Osteoblast (primary cell): ENCODE results near the gene SF3B2. TPM values are rescaled to one million over a fixed set of nuclear protein-coding genes. Genes with fewer than 3 reads are reported as not detected.

ENCODE experiments used
- DNase-seq: peaks from one replicate; pipeline ENCODE4 v3.0.0; 2011; ENCODE audit warnings: low spot score, mixed read lengths; ENCODE audit not compliant: insufficient read length; ENCODE audit errors: missing footprints
- H2AFZ ChIP-seq: 2 replicates; pipeline ENCODE4 v1.6.0; 2011; ENCODE audit warnings: mild to moderate bottlenecking, low read length
- H3K27ac ChIP-seq: 2 replicates; pipeline ENCODE4 v1.5.1; 2011; ENCODE audit warnings: mild to moderate bottlenecking, low read depth, low read length, moderate library complexity
- H3K27me3 ChIP-seq: 2 replicates; pipeline ENCODE4 v1.6.0; 2012; ENCODE audit warnings: mild to moderate bottlenecking, control low read depth, inconsistent platforms, low read length, moderate library complexity; ENCODE audit not compliant: insufficient read depth
- H3K36me3 ChIP-seq: 2 replicates; pipeline ENCODE4 v1.5.1; 2011; ENCODE audit warnings: mild to moderate bottlenecking, low read length, control low read depth, moderate library complexity; ENCODE audit not compliant: insufficient read depth
- H3K4me1 ChIP-seq: 2 replicates; pipeline ENCODE4 v1.5.1; 2011; ENCODE audit warnings: mild to moderate bottlenecking, low read length, control low read depth, moderate library complexity; ENCODE audit not compliant: insufficient read depth
- H3K4me2 ChIP-seq: 2 replicates; pipeline ENCODE4 v1.6.0; 2011; ENCODE audit warnings: mild to moderate bottlenecking, low read length; ENCODE audit not compliant: insufficient read depth
- H3K4me3 ChIP-seq: fragments of 200-600 bp; sonication (generic); 3 replicates; pipeline ENCODE4 v1.5.1; 2012; ENCODE audit warnings: mild to moderate bottlenecking, low read length, inconsistent platforms; ENCODE audit not compliant: insufficient read depth
- H3K79me2 ChIP-seq: 2 replicates; pipeline ENCODE4 v1.6.0; 2012; ENCODE audit warnings: mild to moderate bottlenecking, low read length, control low read depth, inconsistent platforms; ENCODE audit not compliant: insufficient read depth
- H3K9me3 ChIP-seq: 2 replicates; pipeline ENCODE4 v1.5.1; 2011; ENCODE audit warnings: low read depth, low read length, control low read depth
- H4K20me1 ChIP-seq: 2 replicates; pipeline ENCODE4 v1.6.0; 2012; ENCODE audit warnings: mild to moderate bottlenecking, low read length, control low read depth; ENCODE audit not compliant: insufficient read depth
- total RNA-seq: library from RNA; depleted of rRNA; stranded (reverse); fragments of >200 nt; gene quantifications from 2 replicates; pipeline ENCODE4 v1.2.3, GENCODE V29; 2012
- TF ChIP-seq, protein P1 (sequence below): IDR thresholded peaks from 2 replicates; pipeline ENCODE4 v1.5.1; 2011; ENCODE audit warnings: mild to moderate bottlenecking, low read depth, low read length, moderate library complexity; ENCODE audit errors: extremely low read depth

Gene SF3B2
- total RNA-seq, 1 donor, result 164 TPM

DNA sequence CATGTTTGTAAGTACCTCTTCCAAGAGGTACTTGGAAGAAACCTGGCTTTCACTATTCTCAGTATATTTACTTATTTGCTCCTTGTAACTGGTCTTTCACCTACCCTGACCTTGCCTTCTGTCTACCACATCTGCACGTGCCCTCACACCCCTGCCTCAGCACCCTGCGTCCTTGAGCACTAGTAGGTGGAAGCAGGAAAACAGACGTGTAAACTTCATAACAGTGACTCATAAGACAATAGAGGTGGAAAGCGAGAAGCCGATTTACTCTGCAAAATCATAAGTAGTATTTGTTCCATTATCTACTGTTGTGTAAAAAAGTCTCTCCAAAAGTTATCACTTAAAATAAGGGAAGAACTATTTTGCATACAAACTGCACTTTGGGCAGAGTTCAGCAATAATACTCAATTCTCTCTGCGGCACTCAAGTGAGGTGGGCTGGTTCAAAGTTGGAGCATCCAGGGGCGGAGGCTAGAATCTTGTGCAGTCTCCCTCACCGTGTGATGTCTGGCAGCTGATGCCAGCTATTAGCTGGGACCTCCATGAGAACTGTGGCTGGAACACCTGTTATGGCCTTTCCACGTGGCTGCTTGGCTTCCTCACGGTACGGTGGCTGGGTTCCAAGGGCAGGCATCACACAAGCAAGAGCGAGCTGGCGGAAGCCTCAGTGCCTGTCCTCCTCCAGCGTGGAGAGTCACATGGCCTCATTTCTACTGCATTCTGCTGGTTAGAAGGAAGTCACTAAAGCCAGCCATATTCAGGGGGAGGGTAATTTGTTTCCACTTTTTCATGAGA is 48.3 kb downstream of the SF3B2 start:
- TF ChIP-seq, protein P1, sequence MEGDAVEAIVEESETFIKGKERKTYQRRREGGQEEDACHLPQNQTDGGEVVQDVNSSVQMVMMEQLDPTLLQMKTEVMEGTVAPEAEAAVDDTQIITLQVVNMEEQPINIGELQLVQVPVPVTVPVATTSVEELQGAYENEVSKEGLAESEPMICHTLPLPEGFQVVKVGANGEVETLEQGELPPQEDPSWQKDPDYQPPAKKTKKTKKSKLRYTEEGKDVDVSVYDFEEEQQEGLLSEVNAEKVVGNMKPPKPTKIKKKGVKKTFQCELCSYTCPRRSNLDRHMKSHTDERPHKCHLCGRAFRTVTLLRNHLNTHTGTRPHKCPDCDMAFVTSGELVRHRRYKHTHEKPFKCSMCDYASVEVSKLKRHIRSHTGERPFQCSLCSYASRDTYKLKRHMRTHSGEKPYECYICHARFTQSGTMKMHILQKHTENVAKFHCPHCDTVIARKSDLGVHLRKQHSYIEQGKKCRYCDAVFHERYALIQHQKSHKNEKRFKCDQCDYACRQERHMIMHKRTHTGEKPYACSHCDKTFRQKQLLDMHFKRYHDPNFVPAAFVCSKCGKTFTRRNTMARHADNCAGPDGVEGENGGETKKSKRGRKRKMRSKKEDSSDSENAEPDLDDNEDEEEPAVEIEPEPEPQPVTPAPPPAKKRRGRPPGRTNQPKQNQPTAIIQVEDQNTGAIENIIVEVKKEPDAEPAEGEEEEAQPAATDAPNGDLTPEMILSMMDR, result no peak
- no peak overlapping the region for H3K4me3 ChIP-seq
- no peak for DNase-seq
- no peaks in the 10 kb centered on the region for H3K9me3 ChIP-seq
- peaks cover 11% of the 10 kb centered on the region for H3K4me1 ChIP-seq
- peaks cover 74% of the 10 kb centered on the region for H3K79me2 ChIP-seq
- H3K27ac ChIP-seq, result no peak overlapping the region
- no peak overlapping the region for H2AFZ ChIP-seq
- H3K27me3 ChIP-seq, result no peaks in the 10 kb centered on the region
- H3K36me3 ChIP-seq, result no peaks in the 10 kb centered on the region
- H4K20me1 ChIP-seq, result peaks cover 8% of the 10 kb centered on the region
- no peak overlapping the region for H3K4me2 ChIP-seq

DNA sequence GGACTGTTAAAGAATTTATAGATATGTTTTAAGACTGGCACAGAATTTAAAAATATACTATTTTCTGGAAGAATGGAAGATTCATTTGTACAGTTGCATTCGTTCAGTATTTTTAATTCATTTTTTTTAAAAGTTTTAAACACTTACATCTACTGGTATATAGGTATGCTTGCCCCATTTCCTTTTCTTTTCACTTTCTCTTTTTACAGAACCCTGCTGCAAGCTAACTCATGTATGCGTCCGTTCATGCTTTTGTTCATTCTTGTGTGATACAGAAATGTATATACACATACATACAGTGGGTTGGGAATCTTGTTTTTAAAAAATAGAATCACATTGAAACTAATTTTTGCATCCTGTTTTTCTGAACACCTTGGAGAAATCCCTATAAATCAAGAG is 48.9 kb downstream of the SF3B2 start:
- no peak overlapping the region for H3K4me2 ChIP-seq
- H4K20me1 ChIP-seq, result peaks cover 8% of the 10 kb centered on the region
- TF ChIP-seq, protein P1, result no peak
- peaks cover 76% of the 10 kb centered on the region for H3K79me2 ChIP-seq
- no peak overlapping the region for H3K4me3 ChIP-seq
- no peak overlapping the region for H2AFZ ChIP-seq
- H3K27me3 ChIP-seq, result no peaks in the 10 kb centered on the region
- H3K27ac ChIP-seq, result no peak overlapping the region
- peaks cover 14% of the 10 kb centered on the region for H3K4me1 ChIP-seq
- H3K9me3 ChIP-seq, result no peaks in the 10 kb centered on the region
- H3K36me3 ChIP-seq, result no peaks in the 10 kb centered on the region
- no peak for DNase-seq

GRCh38 chr11:66104057-66104638 is 52.0 kb downstream of the SF3B2 start:
- DNase-seq, result no peak
- H3K27ac ChIP-seq, result peak overlapping the region; percentile 41
- peaks cover 81% of the 10 kb centered on the region for H3K79me2 ChIP-seq
- H3K4me3 ChIP-seq, result no peak overlapping the region
- H2AFZ ChIP-seq, result no peak overlapping the region
- no peak overlapping the region for H3K4me2 ChIP-seq
- H3K27me3 ChIP-seq, result no peaks in the 10 kb centered on the region
- peaks cover 7% of the 10 kb centered on the region for H4K20me1 ChIP-seq
- peaks cover 4% of the 10 kb centered on the region for H3K36me3 ChIP-seq
- peaks cover 32% of the 10 kb centered on the region for H3K4me1 ChIP-seq
- TF ChIP-seq, protein P1, result no peak
- H3K9me3 ChIP-seq, result no peaks in the 10 kb centered on the region
